Fibroblast of lung (primary cell): ENCODE data around the gene THRAP3.

Source experiments
- EZH2 ChIP-seq: IDR thresholded peaks from 2 replicates; pipeline ENCODE4 v1.5.1; 2012; ENCODE audit warnings: low read length, control low read depth, mild to moderate bottlenecking; ENCODE audit errors: missing control alignments
- TF ChIP-seq, protein P1 (sequence below), 2 donors: IDR thresholded peaks in 1 of 2; conservative IDR thresholded peaks in 1 of 2; 1 replicate in 1 of 2; 2 replicates in 1 of 2; pipeline ENCODE4 v1.5.1; 2011 to 2012; ENCODE audit warnings: low read length in 2 of 2, control low read depth in 1 of 2, inconsistent platforms in 1 of 2, low read depth in 1 of 2, mild to moderate bottlenecking in 1 of 2

DNA sequence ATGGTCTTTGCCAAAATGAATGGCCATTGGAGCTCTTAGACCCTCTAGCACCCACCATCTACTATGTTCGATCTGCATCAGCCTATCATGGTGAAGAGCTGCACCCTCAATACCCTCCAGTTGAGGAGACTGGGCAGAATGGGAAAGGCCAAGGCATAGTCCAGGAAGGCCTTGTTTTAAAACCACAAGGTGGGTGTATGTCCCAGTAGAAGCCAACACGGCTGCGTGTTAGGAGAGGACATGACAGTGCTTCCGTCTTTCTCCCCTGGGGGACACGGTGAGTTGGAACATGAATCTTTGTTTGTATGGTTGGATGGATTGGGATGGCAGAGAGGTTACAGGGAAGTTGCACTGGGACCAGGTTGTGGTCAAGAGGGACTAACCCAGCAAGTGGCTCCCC is 63.4 kb downstream of the THRAP3 start:
- TF ChIP-seq, protein P1, sequence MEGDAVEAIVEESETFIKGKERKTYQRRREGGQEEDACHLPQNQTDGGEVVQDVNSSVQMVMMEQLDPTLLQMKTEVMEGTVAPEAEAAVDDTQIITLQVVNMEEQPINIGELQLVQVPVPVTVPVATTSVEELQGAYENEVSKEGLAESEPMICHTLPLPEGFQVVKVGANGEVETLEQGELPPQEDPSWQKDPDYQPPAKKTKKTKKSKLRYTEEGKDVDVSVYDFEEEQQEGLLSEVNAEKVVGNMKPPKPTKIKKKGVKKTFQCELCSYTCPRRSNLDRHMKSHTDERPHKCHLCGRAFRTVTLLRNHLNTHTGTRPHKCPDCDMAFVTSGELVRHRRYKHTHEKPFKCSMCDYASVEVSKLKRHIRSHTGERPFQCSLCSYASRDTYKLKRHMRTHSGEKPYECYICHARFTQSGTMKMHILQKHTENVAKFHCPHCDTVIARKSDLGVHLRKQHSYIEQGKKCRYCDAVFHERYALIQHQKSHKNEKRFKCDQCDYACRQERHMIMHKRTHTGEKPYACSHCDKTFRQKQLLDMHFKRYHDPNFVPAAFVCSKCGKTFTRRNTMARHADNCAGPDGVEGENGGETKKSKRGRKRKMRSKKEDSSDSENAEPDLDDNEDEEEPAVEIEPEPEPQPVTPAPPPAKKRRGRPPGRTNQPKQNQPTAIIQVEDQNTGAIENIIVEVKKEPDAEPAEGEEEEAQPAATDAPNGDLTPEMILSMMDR (conservative IDR thresholded peaks at IDR 0.05 in 1 of 2, IDR thresholded peaks at IDR 0.05 in 1 of 2; ENCODE audit: low read depth in 1 of 2, low read length in 2 of 2): no peak
- TF ChIP-seq EZH2: no peak
